Measurements from ENCODE around the gene CBLB.

- TF ChIP-seq CTCF (IDR thresholded peaks at IDR 0.05), result no peak
- no peak for TF ChIP-seq POLR2A (IDR thresholded peaks at IDR 0.05)
Measured at GRCh38 chr3:105866656-105867653, 1.9 kb downstream of the CBLB start.

All from right lobe of liver (tissue), 4 donors.